HG03439 (cell line): ENCODE results near the gene TLCD3B.
A peak's percentile ranks its signal among the peaks of the same experiment; 100 is the strongest.

ENCODE experiments used
- ATAC-seq: cut with Tn5 transposase; IDR thresholded peaks from one replicate; pipeline ENCODE4 v1.9.1; 2021; ENCODE audit warnings: mild to moderate bottlenecking, moderate library complexity; ENCODE audit not compliant: unreplicated experiment

TLCD3B gene

DNA sequence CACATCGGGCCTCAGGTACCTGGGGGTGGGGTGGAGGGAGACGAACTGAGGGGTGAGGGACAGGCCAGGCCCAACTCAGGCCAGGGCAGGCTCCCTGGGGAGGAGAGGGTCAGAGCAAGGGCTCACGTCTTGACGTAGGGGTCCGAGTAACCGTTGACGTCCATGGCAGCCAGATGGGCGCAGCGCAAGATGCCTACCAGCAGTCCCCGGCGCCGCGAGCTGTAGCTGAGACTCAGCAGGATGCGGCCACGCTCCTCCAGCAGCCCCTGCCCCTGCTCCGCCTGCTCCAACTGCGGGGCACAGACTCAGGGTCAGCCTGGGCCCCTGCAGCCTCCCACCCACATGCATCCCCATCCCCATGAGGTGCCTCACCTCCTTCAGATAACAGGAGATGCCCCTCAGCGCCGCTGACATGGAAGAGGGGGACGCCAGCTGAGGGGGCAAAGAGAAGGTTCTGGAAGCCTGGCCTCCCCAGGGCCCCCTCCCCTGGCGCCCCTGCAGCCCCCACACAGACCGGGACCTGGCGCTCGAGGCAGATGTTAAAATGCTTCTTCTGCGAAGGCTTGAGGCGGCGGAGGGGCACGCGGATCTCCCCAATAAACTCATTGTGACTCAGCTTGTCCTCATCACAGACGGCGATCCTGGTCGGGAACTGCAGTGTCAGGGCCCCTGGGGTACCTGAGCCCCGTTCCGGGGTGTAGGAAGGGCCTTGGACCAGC, 24.3 kb downstream of the TLCD3B start:
- no peak for ATAC-seq

DNA sequence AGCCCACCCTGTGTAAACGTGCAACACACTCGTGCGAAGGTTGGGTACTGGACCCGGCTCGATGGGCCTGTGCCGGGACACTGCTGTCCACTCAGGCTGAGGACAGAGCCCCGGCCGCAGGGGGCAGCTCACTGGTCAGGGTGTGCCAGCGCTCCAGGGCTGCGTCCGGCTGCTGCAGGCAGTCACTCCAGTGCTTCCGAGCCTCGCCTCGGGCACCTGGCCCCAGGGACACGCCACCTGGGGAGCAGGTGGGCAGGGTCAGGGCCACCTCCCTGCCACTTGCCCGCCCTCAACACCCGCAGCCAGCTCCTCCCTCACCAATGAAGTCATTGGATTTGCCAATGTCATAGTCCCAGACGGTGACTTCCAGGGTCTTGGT, 25.0 kb downstream of the TLCD3B start:
- no peak for ATAC-seq

DNA sequence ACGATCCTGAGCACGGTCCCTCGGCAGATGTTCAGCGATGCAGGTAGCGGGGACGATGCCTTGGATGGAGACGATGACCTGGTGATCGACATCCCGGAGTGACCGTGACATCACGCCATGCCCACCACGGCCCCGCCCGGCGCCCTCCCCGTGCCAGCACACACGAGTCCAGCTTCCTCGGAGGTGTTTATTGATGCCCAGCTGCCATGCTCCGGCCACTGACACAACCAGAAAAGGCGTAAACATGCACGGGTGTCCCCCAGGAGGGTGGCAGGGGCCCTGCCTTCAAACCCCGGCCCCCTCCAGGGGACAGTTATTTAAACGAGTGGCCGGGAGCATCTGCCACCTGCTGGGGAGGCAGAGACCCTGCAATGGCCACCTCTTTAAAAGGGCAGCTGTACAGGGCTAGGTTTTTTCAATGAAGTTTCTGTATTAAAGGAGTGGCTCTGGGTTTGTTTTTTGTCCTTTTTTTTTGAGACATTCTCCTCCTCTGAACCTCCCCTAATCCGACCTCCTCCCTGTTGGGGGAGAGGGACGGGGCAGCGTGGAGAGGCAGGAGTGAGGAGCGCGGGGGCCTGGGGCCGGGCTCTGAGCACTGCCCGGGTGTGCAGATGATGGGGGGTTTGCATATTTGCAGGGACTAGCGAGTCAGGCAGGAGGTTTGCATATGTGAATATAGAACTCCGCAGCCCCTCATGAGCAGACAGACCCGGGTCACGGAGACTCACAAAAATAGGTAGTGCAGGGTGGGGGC, 25.6 kb downstream of the TLCD3B start:
- no peak for ATAC-seq

DNA sequence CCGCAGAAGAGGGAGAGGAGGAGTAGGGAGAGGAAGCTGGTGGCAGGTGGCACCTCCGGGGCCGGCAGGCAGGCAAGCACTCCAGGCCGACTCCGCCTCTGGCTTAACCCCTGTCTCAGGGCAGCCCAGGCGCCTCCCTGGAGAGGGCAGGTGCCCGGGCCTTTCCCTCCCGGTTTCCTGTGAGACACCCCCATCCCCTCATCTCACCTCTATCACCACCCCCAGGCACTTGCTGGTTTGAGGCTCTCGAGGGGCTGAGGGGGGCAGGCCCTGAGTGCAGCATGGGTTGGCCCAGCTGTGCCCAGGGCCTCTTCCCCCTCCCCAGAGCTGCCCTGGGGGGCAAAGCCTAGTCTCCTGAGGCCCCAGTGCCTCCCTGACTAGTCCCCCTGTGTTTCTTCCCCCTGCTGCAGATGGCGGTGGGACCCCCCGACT, 26.2 kb downstream of the TLCD3B start:
- no peak for ATAC-seq

- no peak for ATAC-seq
Measured at GRCh38 chr16:30004424-30004776, 26.7 kb downstream of the TLCD3B start.

DNA sequence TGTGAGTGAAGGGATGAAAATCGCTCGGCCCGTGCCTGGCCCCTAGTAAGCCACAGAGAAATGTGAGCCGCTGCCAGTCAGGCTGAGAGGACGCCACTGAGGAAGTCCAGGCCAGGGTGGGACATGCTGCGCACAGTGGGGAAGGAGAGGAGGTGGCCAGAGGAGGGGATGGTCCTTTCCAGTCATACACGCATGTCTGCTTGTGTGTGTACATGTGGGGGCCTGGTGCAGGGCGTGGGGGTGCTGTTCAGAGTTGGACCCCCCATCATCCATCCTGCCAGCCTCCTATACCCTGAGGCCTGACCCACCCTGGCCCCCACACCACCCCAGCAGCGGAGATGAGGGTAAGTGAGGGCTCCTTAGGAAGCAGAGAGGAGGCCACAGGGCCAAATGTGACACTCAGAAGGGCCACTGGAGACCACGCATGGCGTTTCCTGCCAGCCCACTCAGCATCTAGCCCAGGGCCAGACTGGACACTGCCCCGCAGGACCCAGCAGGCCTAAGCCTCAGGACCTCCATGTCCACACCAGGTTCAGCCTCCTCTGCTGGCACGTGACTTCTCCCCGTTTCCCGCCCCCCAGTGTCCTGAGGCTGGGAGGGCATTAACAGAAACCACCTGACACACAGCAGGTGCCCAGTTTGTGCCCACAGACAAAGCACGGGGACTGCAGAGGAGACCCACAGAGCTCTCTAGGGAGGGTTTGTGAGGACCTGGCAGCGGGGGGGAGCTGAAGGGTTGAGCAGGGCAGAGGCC, 27.2 kb downstream of the TLCD3B start:
- no peak for ATAC-seq

- no peak for ATAC-seq
Measured at GRCh38 chr16:30002614-30003346, 28.3 kb downstream of the TLCD3B start.

- no peak for ATAC-seq
Measured at GRCh38 chr16:30000735-30001631, 30.1 kb downstream of the TLCD3B start.

- no peak for ATAC-seq
Measured at GRCh38 chr16:29999605-30000004, 31.5 kb downstream of the TLCD3B start.

- no peak for ATAC-seq
Measured at GRCh38 chr16:29996766-29997250, 34.3 kb downstream of the TLCD3B start.

DNA sequence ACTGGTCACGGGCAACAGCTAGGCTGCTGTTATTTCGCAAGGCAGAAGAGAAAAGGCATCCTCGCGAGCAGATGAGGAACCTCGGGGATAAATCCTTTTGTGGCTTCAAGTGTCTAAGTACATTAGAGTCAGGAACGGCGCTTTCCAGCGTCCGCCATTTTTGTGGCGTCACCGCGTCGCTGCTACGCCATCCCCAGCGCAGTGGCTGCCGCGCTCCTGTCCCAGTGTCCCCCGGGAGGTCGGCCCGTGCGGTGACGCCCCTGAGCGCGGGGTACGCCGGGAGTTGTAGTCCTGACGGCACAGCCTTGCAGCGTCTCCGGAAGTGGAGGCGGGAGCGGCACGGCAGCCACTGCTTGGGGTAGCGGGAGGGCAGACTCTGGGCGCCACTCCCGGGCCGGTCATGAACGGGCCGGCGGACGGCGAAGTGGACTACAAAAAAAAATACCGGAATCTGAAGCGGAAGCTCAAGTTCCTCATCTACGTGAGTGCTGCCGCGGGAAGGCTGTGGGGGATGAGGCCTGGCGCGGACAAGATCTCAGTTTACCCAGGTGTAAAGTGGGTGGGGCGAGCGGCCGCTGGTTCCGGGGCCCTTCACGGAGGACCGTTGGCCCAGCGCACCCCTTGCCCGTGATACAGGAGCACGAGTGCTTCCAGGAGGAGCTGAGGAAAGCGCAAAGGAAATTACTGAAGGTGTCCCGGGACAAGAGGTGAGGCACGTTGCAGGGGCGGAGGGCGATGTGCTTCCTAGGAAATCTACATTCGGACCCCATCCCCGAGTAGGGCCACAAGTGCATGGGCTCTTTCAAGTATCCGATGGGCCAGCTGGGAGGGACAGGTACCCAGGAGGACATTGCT, 34.9 kb downstream of the TLCD3B start, which contains the start of gene INO80E:
Gene INO80E, plus strand, starts transcription at position 331 of the 855 bp plus-strand sequence. Its CDS starts 70 bp downstream, at position 401.
- ATAC-seq = peak; percentile 83

GRCh38 chr16:29995324-29995910, 35.7 kb downstream of the TLCD3B start, which contains the start of gene HIRIP3:
Gene HIRIP3, minus strand, starts transcription at chr16:29995617. Its CDS starts 12 bp downstream, at chr16:29995605.
- ATAC-seq = peak; percentile 54

DNA sequence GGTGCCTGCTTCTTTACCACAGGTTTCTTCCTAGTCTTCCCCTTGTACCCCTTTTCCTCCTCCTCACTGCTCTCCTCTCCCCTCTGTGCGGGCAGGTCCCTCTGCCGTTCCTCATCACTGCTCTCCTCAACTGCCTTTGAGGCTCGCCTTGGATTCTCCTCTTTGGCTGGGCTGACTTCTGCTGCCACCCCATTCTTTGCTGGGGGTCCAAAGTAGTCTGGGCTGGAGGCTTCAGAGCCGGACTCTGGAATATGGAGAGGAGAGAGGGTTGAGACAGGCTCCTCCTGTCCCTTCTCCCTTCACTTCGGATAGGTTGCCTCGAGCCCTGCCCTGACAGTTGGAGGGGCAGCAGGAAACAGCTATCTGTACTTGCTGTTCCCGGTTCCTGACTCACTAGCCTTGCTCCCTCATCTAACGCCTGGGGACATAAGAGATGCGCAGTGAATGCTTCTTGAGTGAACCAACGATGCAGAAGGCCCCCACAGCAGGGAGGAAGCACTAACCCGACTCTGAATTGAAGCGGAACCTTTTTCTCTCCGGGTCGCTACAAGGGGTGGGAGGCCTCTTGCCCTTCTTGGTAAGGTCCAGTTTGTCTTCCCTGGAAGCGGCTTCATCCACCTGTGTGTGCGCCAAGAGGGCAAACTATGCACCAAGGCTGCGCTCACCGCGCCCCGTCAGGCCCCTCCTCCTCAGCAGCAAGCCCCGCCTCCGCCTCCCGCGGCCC, 36.3 kb downstream of the TLCD3B start:
- no peak for ATAC-seq

GRCh38 chr16:29993903-29994599, 37.0 kb downstream of the TLCD3B start:
- ATAC-seq = no peak

DNA sequence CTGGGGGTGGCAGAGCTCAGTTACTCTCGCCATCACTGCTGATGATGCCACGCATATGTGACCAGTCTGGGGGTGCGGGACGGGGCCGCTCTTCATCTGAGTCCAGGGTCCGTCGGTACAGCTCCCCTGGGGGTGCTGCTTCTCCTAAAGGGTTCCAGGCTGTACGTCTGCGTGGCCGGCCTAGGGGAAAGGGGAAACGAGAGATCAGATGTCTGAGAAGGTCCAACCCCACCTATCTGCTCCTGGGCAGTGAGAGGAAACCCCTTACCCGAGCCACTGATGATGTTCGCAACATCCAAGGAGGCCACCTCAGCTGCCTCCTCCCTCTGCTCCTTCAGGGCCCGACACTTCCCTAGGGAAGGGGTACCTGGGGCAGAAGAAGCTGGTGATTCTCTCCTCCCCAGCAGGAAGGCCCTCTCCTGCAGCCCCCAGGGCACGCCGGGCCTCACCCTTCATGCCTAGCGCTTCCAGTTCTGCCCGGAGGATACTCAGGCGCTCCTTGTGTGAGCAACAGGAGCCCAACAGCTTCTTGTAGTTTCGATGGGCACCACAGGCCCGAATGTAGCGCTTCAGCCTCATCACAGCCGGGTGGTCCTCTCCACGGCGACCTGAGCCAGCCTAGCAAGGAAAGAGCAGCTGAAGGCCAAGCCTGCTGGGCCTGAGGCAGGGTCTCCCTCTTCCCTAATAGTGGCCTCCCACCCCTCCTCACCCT, 37.7 kb downstream of the TLCD3B start:
- ATAC-seq = no peak

- ATAC-seq = no peak
Measured at GRCh38 chr16:29992344-29992967, 38.6 kb downstream of the TLCD3B start.
